GM21515 (cell line): ENCODE data around the gene ZNF565.
"Not testable (repeated sequence)": the region's sequence is repeated elsewhere in the genome, so short reads cannot be mapped to it uniquely, and the experiment has no call there.

Experiments used
- ATAC-seq: cut with Tn5 transposase; IDR thresholded peaks from one replicate; pipeline ENCODE4 v1.9.1; 2021; ENCODE audit not compliant: unreplicated experiment

Gene ZNF565

GRCh38 chr19:36152019-36152351, 62.5 kb downstream of the ZNF565 start:
- ATAC-seq: no peak

GRCh38 chr19:36151144-36152018, 63.1 kb downstream of the ZNF565 start:
- no peak for ATAC-seq

- ATAC-seq: no peak
These were observed 63.9 kb downstream of the ZNF565 start for GRCh38 chr19:36150586-36150985.

GRCh38 chr19:36149673-36150406, 64.6 kb downstream of the ZNF565 start:
- no peak for ATAC-seq

GRCh38 chr19:36144624-36145023, 69.8 kb downstream of the ZNF565 start:
- ATAC-seq: no peak

GRCh38 chr19:36142496-36142895, 72.0 kb downstream of the ZNF565 start:
- no peak for ATAC-seq

- ATAC-seq: no peak
These were observed 72.4 kb downstream of the ZNF565 start for GRCh38 chr19:36142046-36142445.

- ATAC-seq: peak; percentile 49
These were observed 73.2 kb downstream of the ZNF565 start for GRCh38 chr19:36141039-36141927.

GRCh38 chr19:36140304-36141038, 74.0 kb downstream of the ZNF565 start:
- no peak for ATAC-seq

- ATAC-seq: peak; percentile 74
These were observed 74.8 kb downstream of the ZNF565 start, which contains the start of gene CAPNS1 for GRCh38 chr19:36139473-36140303. Gene CAPNS1 (plus strand): TSS chr19:36140066. CDS start chr19:36141012, 946 bp downstream.

GRCh38 chr19:36139120-36139472, 75.4 kb downstream of the ZNF565 start:
- ATAC-seq: no peak

- ATAC-seq: no peak
These were observed 77.3 kb downstream of the ZNF565 start for GRCh38 chr19:36136964-36137686.

- not testable (repeated sequence) for ATAC-seq
These were observed 79.6 kb downstream of the ZNF565 start for GRCh38 chr19:36134867-36135266.
